ENCODE data around the gene CCDC146. TPM values are rescaled to one million over a fixed set of nuclear protein-coding genes. Genes with fewer than 3 reads are reported as not detected.

CCDC146 gene
- total RNA-seq, 1 experiment from 2014 or later = 1.1 TPM

DNA sequence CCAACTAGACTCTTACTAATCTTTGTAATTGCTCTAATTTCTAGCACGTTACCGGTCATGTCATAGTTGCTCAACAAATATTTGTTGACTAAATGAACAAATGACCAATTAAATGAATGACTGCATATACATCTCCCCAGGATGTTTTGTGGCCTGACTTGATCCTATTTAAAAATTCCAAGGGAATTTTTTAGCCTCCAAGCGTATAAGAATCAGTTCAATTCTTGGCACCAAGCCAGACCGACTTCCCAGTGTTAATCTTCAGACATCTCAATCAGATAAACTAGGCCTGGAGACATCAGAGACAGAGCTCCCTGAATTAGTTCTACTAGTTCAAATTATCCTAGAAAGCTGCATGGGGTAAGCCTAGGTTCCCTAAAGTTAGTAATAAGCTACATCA lies 197.7 kb downstream of the CCDC146 start:
- Mint-ChIP-seq H3K4me1 (no peaks in the 10 kb centered on the region), H3K36me3 (no peaks in the 10 kb centered on the region), H3K27me3 (ENCODE audit: low read depth) (no peaks in the 10 kb centered on the region), H3K9me3 (no peaks in the 10 kb centered on the region), H3K4me3 (no peak overlapping the region), H3K27ac (no peak overlapping the region)
- CTCF ChIA-PET = interaction anchor here (0.8 to 1.9 kb wide), 2 partner anchors 12 to 73 kb away, joined by 5 read pairs; no protein-coding TSS in a partner anchor
- DNase-seq (ENCODE audit: low spot score) = no peak
- TF ChIP-seq IRF2 (CRISPR knock-in tag; IDR thresholded peaks at IDR 0.05; ENCODE audit: borderline replicate concordance, low read depth) = no peak
- TF ChIP-seq NR3C1 (CRISPR knock-in tag; conservative IDR thresholded peaks at IDR 0.05; ENCODE audit: low read depth) = no peak
- TF ChIP-seq ETV6 (CRISPR knock-in tag; IDR thresholded peaks at IDR 0.05) = no peak
- TF ChIP-seq, protein P1, sequence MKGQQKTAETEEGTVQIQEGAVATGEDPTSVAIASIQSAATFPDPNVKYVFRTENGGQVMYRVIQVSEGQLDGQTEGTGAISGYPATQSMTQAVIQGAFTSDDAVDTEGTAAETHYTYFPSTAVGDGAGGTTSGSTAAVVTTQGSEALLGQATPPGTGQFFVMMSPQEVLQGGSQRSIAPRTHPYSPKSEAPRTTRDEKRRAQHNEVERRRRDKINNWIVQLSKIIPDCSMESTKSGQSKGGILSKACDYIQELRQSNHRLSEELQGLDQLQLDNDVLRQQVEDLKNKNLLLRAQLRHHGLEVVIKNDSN (CRISPR knock-in tag; IDR thresholded peaks at IDR 0.05) = no peak
- no peak for TF ChIP-seq ZNF138 (CRISPR knock-in tag; conservative IDR thresholded peaks at IDR 0.05)
- TF ChIP-seq, protein P2, sequence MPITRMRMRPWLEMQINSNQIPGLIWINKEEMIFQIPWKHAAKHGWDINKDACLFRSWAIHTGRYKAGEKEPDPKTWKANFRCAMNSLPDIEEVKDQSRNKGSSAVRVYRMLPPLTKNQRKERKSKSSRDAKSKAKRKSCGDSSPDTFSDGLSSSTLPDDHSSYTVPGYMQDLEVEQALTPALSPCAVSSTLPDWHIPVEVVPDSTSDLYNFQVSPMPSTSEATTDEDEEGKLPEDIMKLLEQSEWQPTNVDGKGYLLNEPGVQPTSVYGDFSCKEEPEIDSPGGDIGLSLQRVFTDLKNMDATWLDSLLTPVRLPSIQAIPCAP (CRISPR knock-in tag; IDR thresholded peaks at IDR 0.05) = no peak
- TF ChIP-seq FOXP1 (CRISPR knock-in tag; IDR thresholded peaks at IDR 0.05; ENCODE audit: borderline replicate concordance) = no peak
- TF ChIP-seq, protein P3, sequence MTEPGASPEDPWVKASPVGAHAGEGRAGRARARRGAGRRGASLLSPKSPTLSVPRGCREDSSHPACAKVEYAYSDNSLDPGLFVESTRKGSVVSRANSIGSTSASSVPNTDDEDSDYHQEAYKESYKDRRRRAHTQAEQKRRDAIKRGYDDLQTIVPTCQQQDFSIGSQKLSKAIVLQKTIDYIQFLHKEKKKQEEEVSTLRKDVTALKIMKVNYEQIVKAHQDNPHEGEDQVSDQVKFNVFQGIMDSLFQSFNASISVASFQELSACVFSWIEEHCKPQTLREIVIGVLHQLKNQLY (CRISPR knock-in tag; IDR thresholded peaks at IDR 0.05) = no peak
- no peak for TF ChIP-seq ZNF423 (CRISPR knock-in tag; IDR thresholded peaks at IDR 0.05)
- TF ChIP-seq, protein P4, sequence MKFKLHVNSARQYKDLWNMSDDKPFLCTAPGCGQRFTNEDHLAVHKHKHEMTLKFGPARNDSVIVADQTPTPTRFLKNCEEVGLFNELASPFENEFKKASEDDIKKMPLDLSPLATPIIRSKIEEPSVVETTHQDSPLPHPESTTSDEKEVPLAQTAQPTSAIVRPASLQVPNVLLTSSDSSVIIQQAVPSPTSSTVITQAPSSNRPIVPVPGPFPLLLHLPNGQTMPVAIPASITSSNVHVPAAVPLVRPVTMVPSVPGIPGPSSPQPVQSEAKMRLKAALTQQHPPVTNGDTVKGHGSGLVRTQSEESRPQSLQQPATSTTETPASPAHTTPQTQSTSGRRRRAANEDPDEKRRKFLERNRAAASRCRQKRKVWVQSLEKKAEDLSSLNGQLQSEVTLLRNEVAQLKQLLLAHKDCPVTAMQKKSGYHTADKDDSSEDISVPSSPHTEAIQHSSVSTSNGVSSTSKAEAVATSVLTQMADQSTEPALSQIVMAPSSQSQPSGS (CRISPR knock-in tag; IDR thresholded peaks at IDR 0.05; ENCODE audit: borderline replicate concordance, low read depth) = no peak
- no peak for TF ChIP-seq TCF7 (CRISPR knock-in tag; IDR thresholded peaks at IDR 0.05; ENCODE audit: low read depth)
- no peak for TF ChIP-seq KAT7 (CRISPR knock-in tag; IDR thresholded peaks at IDR 0.05; ENCODE audit: borderline replicate concordance)
- TF ChIP-seq, protein P5, sequence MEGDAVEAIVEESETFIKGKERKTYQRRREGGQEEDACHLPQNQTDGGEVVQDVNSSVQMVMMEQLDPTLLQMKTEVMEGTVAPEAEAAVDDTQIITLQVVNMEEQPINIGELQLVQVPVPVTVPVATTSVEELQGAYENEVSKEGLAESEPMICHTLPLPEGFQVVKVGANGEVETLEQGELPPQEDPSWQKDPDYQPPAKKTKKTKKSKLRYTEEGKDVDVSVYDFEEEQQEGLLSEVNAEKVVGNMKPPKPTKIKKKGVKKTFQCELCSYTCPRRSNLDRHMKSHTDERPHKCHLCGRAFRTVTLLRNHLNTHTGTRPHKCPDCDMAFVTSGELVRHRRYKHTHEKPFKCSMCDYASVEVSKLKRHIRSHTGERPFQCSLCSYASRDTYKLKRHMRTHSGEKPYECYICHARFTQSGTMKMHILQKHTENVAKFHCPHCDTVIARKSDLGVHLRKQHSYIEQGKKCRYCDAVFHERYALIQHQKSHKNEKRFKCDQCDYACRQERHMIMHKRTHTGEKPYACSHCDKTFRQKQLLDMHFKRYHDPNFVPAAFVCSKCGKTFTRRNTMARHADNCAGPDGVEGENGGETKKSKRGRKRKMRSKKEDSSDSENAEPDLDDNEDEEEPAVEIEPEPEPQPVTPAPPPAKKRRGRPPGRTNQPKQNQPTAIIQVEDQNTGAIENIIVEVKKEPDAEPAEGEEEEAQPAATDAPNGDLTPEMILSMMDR (IDR thresholded peaks at IDR 0.05) = no peak
- TF ChIP-seq, protein P6, sequence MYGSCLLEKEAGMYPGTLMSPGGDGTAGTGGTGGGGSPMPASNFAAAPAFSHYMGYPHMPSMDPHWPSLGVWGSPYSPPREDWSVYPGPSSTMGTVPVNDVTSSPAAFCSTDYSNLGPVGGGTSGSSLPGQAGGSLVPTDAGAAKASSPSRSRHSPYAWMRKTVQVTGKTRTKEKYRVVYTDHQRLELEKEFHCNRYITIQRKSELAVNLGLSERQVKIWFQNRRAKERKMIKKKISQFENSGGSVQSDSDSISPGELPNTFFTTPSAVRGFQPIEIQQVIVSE (CRISPR knock-in tag; IDR thresholded peaks at IDR 0.05; ENCODE audit: borderline replicate concordance) = no peak
- TF ChIP-seq, protein P7, sequence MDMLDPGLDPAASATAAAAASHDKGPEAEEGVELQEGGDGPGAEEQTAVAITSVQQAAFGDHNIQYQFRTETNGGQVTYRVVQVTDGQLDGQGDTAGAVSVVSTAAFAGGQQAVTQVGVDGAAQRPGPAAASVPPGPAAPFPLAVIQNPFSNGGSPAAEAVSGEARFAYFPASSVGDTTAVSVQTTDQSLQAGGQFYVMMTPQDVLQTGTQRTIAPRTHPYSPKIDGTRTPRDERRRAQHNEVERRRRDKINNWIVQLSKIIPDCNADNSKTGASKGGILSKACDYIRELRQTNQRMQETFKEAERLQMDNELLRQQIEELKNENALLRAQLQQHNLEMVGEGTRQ (CRISPR knock-in tag; IDR thresholded peaks at IDR 0.05) = no peak
- POLR2A ChIA-PET = no interaction called here
- no peak for ATAC-seq

DNA sequence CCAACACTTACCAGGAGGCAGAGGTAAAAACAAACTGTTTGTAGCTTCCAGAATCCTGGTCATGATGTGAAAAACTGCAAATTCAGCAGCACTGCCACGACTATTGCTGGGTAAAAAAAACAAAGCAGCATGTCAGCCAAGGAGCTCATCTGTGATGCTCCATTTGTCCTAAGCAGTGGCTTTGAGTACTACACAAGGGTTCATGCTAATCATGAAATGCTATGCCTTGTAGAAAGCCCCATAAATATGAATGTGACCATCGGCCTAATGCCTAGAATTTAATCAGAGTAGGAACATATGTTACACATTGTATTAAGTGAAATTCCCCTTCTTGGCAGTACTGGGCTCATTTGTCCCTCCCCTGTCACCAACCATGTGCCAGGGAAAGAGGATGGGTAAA lies 198.3 kb downstream of the CCDC146 start:
- Mint-ChIP-seq H3K4me1 (no peaks in the 10 kb centered on the region), H3K4me3 (no peak overlapping the region), H3K27ac (no peak overlapping the region), H3K9me3 (no peaks in the 10 kb centered on the region), H3K36me3 (no peaks in the 10 kb centered on the region), H3K27me3 (ENCODE audit: low read depth) (no peaks in the 10 kb centered on the region)
- ChIA-PET CTCF (interaction anchor here (0.8 to 1.9 kb wide), 2 partner anchors 11 to 74 kb away, joined by 5 read pairs; no protein-coding TSS in a partner anchor), POLR2A (no interaction called here)
- ATAC-seq (no peak), DNase-seq (ENCODE audit: low spot score) (no peak)
- TF ChIP-seq ZNF423 (CRISPR knock-in tag; IDR thresholded peaks at IDR 0.05) = no peak
- no peak for TF ChIP-seq SMAD4 (CRISPR knock-in tag; IDR thresholded peaks at IDR 0.05)
- TF ChIP-seq KAT7 (CRISPR knock-in tag; IDR thresholded peaks at IDR 0.05; ENCODE audit: borderline replicate concordance) = no peak
- TF ChIP-seq, protein P8, sequence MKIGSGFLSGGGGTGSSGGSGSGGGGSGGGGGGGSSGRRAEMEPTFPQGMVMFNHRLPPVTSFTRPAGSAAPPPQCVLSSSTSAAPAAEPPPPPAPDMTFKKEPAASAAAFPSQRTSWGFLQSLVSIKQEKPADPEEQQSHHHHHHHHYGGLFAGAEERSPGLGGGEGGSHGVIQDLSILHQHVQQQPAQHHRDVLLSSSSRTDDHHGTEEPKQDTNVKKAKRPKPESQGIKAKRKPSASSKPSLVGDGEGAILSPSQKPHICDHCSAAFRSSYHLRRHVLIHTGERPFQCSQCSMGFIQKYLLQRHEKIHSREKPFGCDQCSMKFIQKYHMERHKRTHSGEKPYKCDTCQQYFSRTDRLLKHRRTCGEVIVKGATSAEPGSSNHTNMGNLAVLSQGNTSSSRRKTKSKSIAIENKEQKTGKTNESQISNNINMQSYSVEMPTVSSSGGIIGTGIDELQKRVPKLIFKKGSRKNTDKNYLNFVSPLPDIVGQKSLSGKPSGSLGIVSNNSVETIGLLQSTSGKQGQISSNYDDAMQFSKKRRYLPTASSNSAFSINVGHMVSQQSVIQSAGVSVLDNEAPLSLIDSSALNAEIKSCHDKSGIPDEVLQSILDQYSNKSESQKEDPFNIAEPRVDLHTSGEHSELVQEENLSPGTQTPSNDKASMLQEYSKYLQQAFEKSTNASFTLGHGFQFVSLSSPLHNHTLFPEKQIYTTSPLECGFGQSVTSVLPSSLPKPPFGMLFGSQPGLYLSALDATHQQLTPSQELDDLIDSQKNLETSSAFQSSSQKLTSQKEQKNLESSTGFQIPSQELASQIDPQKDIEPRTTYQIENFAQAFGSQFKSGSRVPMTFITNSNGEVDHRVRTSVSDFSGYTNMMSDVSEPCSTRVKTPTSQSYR (CRISPR knock-in tag; IDR thresholded peaks at IDR 0.05) = no peak
- no peak for TF ChIP-seq GTF2I (CRISPR knock-in tag; conservative IDR thresholded peaks at IDR 0.05)
- no peak for TF ChIP-seq ZNF219 (CRISPR knock-in tag; IDR thresholded peaks at IDR 0.05; ENCODE audit: borderline replicate concordance)
- TF ChIP-seq, protein P9, sequence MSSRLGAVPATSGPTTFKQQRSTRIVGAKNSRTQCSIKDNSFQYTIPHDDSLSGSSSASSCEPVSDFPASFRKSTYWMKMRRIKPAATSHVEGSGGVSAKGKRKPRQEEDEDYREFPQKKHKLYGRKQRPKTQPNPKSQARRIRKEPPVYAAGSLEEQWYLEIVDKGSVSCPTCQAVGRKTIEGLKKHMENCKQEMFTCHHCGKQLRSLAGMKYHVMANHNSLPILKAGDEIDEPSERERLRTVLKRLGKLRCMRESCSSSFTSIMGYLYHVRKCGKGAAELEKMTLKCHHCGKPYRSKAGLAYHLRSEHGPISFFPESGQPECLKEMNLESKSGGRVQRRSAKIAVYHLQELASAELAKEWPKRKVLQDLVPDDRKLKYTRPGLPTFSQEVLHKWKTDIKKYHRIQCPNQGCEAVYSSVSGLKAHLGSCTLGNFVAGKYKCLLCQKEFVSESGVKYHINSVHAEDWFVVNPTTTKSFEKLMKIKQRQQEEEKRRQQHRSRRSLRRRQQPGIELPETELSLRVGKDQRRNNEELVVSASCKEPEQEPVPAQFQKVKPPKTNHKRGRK (CRISPR knock-in tag; IDR thresholded peaks at IDR 0.05; ENCODE audit: borderline replicate concordance) = no peak
- TF ChIP-seq ZNF263 (CRISPR knock-in tag; IDR thresholded peaks at IDR 0.05; ENCODE audit: low read depth) = no peak
- no peak for TF ChIP-seq FOXP1 (CRISPR knock-in tag; IDR thresholded peaks at IDR 0.05; ENCODE audit: borderline replicate concordance)
- TF ChIP-seq TEAD4 (CRISPR knock-in tag; IDR thresholded peaks at IDR 0.05) = no peak
- TF ChIP-seq JUN (CRISPR knock-in tag; IDR thresholded peaks at IDR 0.05) = no peak
- TF ChIP-seq TP53 (CRISPR knock-in tag; IDR thresholded peaks at IDR 0.05) = no peak

All from WTC11 (cell line).